ENCODE results near the gene ALDH1A2. TPM values are rescaled to one million over a fixed set of nuclear protein-coding genes. Genes with fewer than 3 reads are reported as not detected.

Gene ALDH1A2
- total RNA-seq, 2 donors from 2014 or later: 38.7 to 47.8 TPM

DNA sequence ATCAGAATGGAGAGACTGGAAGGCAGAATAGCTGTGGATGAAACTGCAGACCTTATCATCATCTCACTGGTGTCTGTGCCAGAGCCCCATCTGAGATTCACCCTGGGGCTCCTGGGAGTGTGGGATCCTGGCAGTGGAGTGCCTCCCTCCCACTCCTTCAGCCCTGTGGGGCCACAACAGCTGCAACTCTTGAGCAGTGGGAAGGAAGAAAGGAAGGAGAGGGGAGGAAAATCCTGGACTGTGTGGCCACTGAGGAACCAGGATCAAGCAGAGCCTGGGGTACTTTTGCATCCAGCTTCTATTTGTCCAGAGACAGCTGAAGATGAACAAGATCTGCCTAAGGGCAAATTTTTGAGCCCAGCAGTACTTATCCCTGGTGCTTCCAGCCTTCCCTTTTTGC lies 13.1 kb upstream of the ALDH1A2 start:
- H3K27me3 ChIP-seq: no peaks in the 10 kb centered on the region

DNA sequence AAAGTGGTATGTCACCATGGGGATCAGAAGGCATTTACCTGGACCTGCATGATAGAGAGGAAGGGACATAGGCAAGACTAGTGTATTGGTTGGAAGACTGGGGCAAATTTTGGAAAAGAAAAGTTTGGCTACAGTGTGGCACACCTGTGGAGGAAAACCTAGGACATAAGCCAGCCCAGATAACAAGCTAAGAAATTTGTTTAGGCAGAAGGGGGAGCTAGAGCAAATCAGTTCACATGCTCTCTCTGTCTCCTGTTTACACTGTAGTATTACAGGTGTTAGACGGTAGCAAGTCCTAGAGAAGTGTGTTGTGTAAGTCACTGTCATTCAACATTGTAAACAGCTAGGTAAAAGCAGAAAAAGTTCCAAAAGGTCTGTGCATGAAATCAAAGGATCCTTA lies 11.9 kb upstream of the ALDH1A2 start:
- TF ChIP-seq, protein P1, sequence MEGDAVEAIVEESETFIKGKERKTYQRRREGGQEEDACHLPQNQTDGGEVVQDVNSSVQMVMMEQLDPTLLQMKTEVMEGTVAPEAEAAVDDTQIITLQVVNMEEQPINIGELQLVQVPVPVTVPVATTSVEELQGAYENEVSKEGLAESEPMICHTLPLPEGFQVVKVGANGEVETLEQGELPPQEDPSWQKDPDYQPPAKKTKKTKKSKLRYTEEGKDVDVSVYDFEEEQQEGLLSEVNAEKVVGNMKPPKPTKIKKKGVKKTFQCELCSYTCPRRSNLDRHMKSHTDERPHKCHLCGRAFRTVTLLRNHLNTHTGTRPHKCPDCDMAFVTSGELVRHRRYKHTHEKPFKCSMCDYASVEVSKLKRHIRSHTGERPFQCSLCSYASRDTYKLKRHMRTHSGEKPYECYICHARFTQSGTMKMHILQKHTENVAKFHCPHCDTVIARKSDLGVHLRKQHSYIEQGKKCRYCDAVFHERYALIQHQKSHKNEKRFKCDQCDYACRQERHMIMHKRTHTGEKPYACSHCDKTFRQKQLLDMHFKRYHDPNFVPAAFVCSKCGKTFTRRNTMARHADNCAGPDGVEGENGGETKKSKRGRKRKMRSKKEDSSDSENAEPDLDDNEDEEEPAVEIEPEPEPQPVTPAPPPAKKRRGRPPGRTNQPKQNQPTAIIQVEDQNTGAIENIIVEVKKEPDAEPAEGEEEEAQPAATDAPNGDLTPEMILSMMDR (IDR thresholded peaks at IDR 0.05): peak in 1 of 2 donors; percentile 26
- no peaks in the 10 kb centered on the region for H3K9me3 ChIP-seq
- no peaks in the 10 kb centered on the region for H3K4me1 ChIP-seq
- H3K27ac ChIP-seq: no peak overlapping the region
- H3K4me3 ChIP-seq: no peak overlapping the region
- no peak for DNase-seq (ENCODE audit: low spot score)
- H3K27me3 ChIP-seq: no peaks in the 10 kb centered on the region
- no peaks in the 10 kb centered on the region for H3K36me3 ChIP-seq

More for the DNA sequence above, 13.1 kb upstream of the ALDH1A2 start:
- Histone ChIP-seq H3K9me3 (no peaks in the 10 kb centered on the region), H3K27ac (no peak overlapping the region), H3K4me1 (no peaks in the 10 kb centered on the region), H3K36me3 (no peaks in the 10 kb centered on the region), H3K4me3 (no peak overlapping the region)
- TF ChIP-seq, protein P1 (IDR thresholded peaks at IDR 0.05): no peak
- no peak for DNase-seq (ENCODE audit: low spot score)

DNA sequence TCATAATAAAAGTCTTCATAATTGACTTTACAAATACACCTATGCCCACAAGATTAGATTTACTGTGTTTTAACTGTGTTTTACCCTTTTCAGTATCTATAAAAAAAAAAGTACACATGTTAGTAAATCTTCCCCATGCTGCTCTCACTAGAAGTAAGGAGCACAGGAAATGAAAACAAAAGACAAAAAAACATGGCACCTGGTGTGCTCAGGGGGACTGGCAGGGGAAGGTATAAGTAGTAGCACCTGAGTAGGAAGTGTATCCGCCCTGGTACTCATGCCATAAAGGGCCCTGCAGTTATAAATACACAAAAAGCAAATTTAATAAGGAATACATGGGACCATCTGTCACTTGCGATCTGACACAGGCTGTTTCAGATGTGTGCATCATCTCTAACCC lies 8.9 kb upstream of the ALDH1A2 start:
- Histone ChIP-seq H3K4me3 (no peak overlapping the region), H3K27ac (no peak overlapping the region)
- TF ChIP-seq, protein P1 (IDR thresholded peaks at IDR 0.05): no peak

DNA sequence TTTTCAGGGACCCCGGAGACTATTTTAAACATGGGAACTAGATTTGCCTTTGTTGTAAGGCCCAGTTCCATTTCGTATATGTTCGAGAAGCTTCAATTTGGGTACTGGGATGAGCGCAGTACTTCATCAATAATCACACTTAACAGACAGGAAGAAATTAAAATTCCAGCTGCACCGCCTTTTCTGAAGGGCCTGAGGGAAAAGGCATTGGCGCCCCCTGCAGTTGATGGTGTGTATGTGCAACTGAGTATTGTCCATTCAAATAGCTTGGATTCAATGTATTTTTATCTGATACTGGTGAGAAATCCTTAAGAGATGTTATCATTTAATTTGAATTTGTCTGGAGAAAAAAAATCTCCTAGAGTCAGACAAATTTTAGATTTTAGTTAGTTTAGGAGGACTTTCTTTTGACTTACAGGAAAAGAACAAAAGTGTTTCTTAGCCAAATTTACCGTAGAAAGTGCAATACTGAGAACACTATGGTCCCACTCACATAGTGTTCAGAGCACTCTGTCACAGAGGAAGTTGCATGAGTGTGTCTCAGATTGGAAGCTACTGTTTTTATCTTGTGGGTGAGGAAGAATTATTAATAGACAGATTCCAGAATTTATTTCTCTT lies 5.4 kb upstream of the ALDH1A2 start:
- no peaks in the 10 kb centered on the region for H3K36me3 ChIP-seq
- peak; percentile 77 for DNase-seq (ENCODE audit: low spot score)
- no peaks in the 10 kb centered on the region for H3K9me3 ChIP-seq
- TF ChIP-seq, protein P1 (IDR thresholded peaks at IDR 0.05): peak; percentile 90 to 95
- peaks cover 0 to 9% of the 10 kb centered on the region in 2 donors for H3K4me1 ChIP-seq
- no peak overlapping the region for H3K27ac ChIP-seq
- no peaks in the 10 kb centered on the region for H3K27me3 ChIP-seq
- no peak overlapping the region for H3K4me3 ChIP-seq

More for the DNA sequence above, 8.9 kb upstream of the ALDH1A2 start:
- Histone ChIP-seq H3K36me3 (no peaks in the 10 kb centered on the region), H3K27me3 (no peaks in the 10 kb centered on the region), H3K4me1 (no peaks in the 10 kb centered on the region), H3K9me3 (no peaks in the 10 kb centered on the region)
- DNase-seq (ENCODE audit: low spot score): no peak

DNA sequence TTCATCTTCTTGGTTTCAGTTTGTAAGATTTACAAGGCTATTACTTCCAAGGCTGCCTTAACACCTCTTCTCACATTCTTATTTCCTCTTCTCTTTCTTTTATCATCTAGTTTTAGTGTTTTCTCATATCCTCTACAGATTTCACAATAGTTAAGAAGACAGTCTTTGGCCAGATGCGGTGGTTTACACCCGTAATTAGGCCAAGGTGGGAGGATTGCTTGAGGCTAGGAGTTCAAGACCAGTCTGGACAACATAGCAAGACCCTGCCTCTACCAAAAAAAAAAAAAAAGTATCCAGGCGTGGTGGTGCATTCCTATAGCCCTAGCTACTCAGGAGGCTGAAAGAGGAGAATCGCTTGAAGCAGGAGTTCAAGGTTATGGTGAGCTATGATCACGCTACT lies 3.5 kb upstream of the ALDH1A2 start:
- Histone ChIP-seq H3K27ac (no peak overlapping the region), H3K4me3 (no peak overlapping the region), H3K4me1 (peaks cover 0 to 19% of the 10 kb centered on the region in 2 donors), H3K27me3 (peaks cover 4 to 12% of the 10 kb centered on the region in 2 donors), H3K36me3 (no peaks in the 10 kb centered on the region), H3K9me3 (no peaks in the 10 kb centered on the region)
- no peak for DNase-seq (ENCODE audit: low spot score)
- TF ChIP-seq, protein P1 (IDR thresholded peaks at IDR 0.05): no peak
